Inflammatory macrophage treated with lipopolysaccharide for 4 hours (primary cell): ENCODE data around the gene RASGRF2.
"Not testable (repeated sequence)": the region's sequence is repeated elsewhere in the genome, so short reads cannot be mapped to it uniquely, and the experiment has no call there.

Experiments
- DNase-seq: peaks from one replicate; pipeline ENCODE4 v3.0.0-alpha.2; 2020

The RASGRF2 gene

GRCh38 chr5:81023261-81023970 is 63.3 kb downstream of the RASGRF2 start:
- no peak for DNase-seq

- no peak for DNase-seq
Observed at GRCh38 chr5:81027481-81028058, 67.4 kb downstream of the RASGRF2 start.

- not testable (repeated sequence) for DNase-seq
Observed at GRCh38 chr5:81028888-81029287, 68.7 kb downstream of the RASGRF2 start.

GRCh38 chr5:81029736-81030135 is 69.6 kb downstream of the RASGRF2 start:
- not testable (repeated sequence) for DNase-seq

GRCh38 chr5:81030236-81031034 is 70.3 kb downstream of the RASGRF2 start:
- not testable (repeated sequence) for DNase-seq

- DNase-seq = no peak
Observed at GRCh38 chr5:81035522-81035921, 75.4 kb downstream of the RASGRF2 start.

- no peak for DNase-seq
Observed at GRCh38 chr5:81038495-81038894, 78.3 kb downstream of the RASGRF2 start.

GRCh38 chr5:81044868-81045267 is 84.7 kb downstream of the RASGRF2 start:
- DNase-seq = no peak

GRCh38 chr5:81045389-81045807 is 85.2 kb downstream of the RASGRF2 start:
- DNase-seq = no peak

GRCh38 chr5:81046041-81046440 is 85.9 kb downstream of the RASGRF2 start:
- DNase-seq = no peak

GRCh38 chr5:81052325-81052724 is 92.2 kb downstream of the RASGRF2 start:
- no peak for DNase-seq

- DNase-seq = not testable (repeated sequence)
Observed at GRCh38 chr5:81053282-81053681, 93.1 kb downstream of the RASGRF2 start.

GRCh38 chr5:81058121-81058520 is 98.0 kb downstream of the RASGRF2 start:
- no peak for DNase-seq

GRCh38 chr5:81065492-81065891 is 105.3 kb downstream of the RASGRF2 start:
- no peak for DNase-seq

GRCh38 chr5:81066102-81066501 is 105.9 kb downstream of the RASGRF2 start:
- no peak for DNase-seq

- no peak for DNase-seq
Observed at GRCh38 chr5:81067406-81067805, 107.2 kb downstream of the RASGRF2 start.

GRCh38 chr5:81068063-81068462 is 107.9 kb downstream of the RASGRF2 start:
- DNase-seq = no peak

GRCh38 chr5:81068635-81069034 is 108.5 kb downstream of the RASGRF2 start:
- no peak for DNase-seq

GRCh38 chr5:81069990-81070389 is 109.8 kb downstream of the RASGRF2 start:
- DNase-seq = no peak

GRCh38 chr5:81070571-81071255 is 110.5 kb downstream of the RASGRF2 start:
- no peak for DNase-seq

- DNase-seq = no peak
Observed at GRCh38 chr5:81075041-81075440, 114.9 kb downstream of the RASGRF2 start.

- no peak for DNase-seq
Observed at GRCh38 chr5:81077105-81077504, 116.9 kb downstream of the RASGRF2 start.

- no peak for DNase-seq
Observed at GRCh38 chr5:81078930-81079329, 118.8 kb downstream of the RASGRF2 start.
